NOMO-1 treated with DMSO at 0.1 percent for 48 hours (cell line): ENCODE measurements around the gene ZNF212.

ENCODE experiments used
- DNase-seq: peaks from one replicate; lab custom pipeline; 2025; ENCODE audit not compliant: unreplicated experiment; lab: John Stamatoyannopoulos, UW

Gene ZNF212

GRCh38 chr7:149239345-149240143 is at the start of gene ZNF212:
ZNF212 (plus strand) TSS chr7:149239651; CDS start chr7:149239779, 128 bp downstream.
- DNase-seq: peak; percentile 72

GRCh38 chr7:149191851-149192250 is 47.6 kb upstream of the ZNF212 start:
- DNase-seq: no peak

GRCh38 chr7:149194799-149195179 is 44.7 kb upstream of the ZNF212 start:
- DNase-seq: no peak

- peak; percentile 48 for DNase-seq
Observed at GRCh38 chr7:149195180-149196150, 44.0 kb upstream of the ZNF212 start, which contains the start of gene ZNF282. ZNF282 (plus strand) TSS chr7:149195546; CDS start chr7:149195590, 44 bp downstream.

GRCh38 chr7:149196151-149196704 is 43.2 kb upstream of the ZNF212 start:
- DNase-seq: no peak

- no peak for DNase-seq
Observed at GRCh38 chr7:149196705-149197171, 42.7 kb upstream of the ZNF212 start.

GRCh38 chr7:149197675-149198074 is 41.8 kb upstream of the ZNF212 start:
- no peak for DNase-seq

GRCh38 chr7:149198161-149198816 is 41.2 kb upstream of the ZNF212 start:
- DNase-seq: no peak

GRCh38 chr7:149199234-149199995 is 40.0 kb upstream of the ZNF212 start:
- no peak for DNase-seq

- DNase-seq: no peak
Observed at GRCh38 chr7:149202831-149203231, 36.6 kb upstream of the ZNF212 start.

GRCh38 chr7:149205690-149206381 is 33.6 kb upstream of the ZNF212 start:
- no peak for DNase-seq

GRCh38 chr7:149207324-149208035 is 32.0 kb upstream of the ZNF212 start:
- no peak for DNase-seq

GRCh38 chr7:149209518-149210269 is 29.8 kb upstream of the ZNF212 start:
- DNase-seq: peak; percentile 7

- no peak for DNase-seq
Observed at GRCh38 chr7:149210551-149210950, 28.9 kb upstream of the ZNF212 start.

- no peak for DNase-seq
Observed at GRCh38 chr7:149214020-149214720, 25.3 kb upstream of the ZNF212 start.

GRCh38 chr7:149216402-149216801 is 23.0 kb upstream of the ZNF212 start:
- no peak for DNase-seq

GRCh38 chr7:149217570-149217969 is 21.9 kb upstream of the ZNF212 start:
- no peak for DNase-seq
